GM23338 (cell line): Measurements from ENCODE around the gene HIVEP2. TPM values are rescaled to one million over a fixed set of nuclear protein-coding genes. Genes with fewer than 3 reads are reported as not detected.
A peak's percentile ranks its signal among the peaks of the same experiment; 100 is the strongest.

Experiments used
- ATAC-seq: fragments of 200-7000 bp; cut with Tn5 transposase; 3 replicates; pipeline ENCODE4 v1.9.1; 2020
- DNase-seq: peaks from one replicate; pipeline ENCODE4 v3.0.0-alpha.2; 2015; ENCODE audit warnings: low spot score
- H2AFZ ChIP-seq: fragments of 200-600 bp; sonication (generic); 2 replicates; pipeline ENCODE4 v1.8.0; 2016; ENCODE audit warnings: antibody characterized with exemption, mild to moderate bottlenecking, moderate library complexity
- H3F3A ChIP-seq: fragments of 200-600 bp; sonication (generic); replicated peaks from 2 replicates; pipeline ENCODE4 v1.8.0; 2017; ENCODE audit warnings: antibody characterized with exemption, mixed run types, low read depth
- H3K27ac ChIP-seq: fragments of 200-600 bp; sonication (generic); 2 replicates; pipeline ENCODE4 v1.6.1; 2016; ENCODE audit warnings: low read depth
- H3K27me3 ChIP-seq: fragments of 200-600 bp; sonication (generic); 2 replicates; pipeline ENCODE4 v1.8.0; 2016; ENCODE audit warnings: mild to moderate bottlenecking, mixed run types, moderate library complexity; ENCODE audit not compliant: insufficient read depth
- H3K36me3 ChIP-seq: fragments of 200-600 bp; sonication (generic); 2 replicates; pipeline ENCODE4 v1.8.0; 2016; ENCODE audit warnings: mild to moderate bottlenecking; ENCODE audit not compliant: insufficient read depth
- H3K4me1 ChIP-seq: fragments of 200-600 bp; sonication (generic); 2 replicates; pipeline ENCODE4 v1.8.0; 2016; ENCODE audit warnings: mild to moderate bottlenecking, moderate library complexity; ENCODE audit not compliant: insufficient read depth
- H3K4me2 ChIP-seq: fragments of 200-600 bp; sonication (generic); 2 replicates; pipeline ENCODE4 v1.7.1; 2017; ENCODE audit warnings: mixed run types
- H3K4me3 ChIP-seq: fragments of 200-600 bp; sonication (generic); 2 replicates; pipeline ENCODE4 v1.6.1; 2016; ENCODE audit warnings: mixed run types
- H3K79me2 ChIP-seq: fragments of 200-600 bp; sonication (generic); replicated peaks from 2 replicates; pipeline ENCODE4 v1.8.0; 2017; ENCODE audit warnings: mild to moderate bottlenecking; ENCODE audit not compliant: insufficient read depth
- H3K9me2 ChIP-seq: fragments of 200-600 bp; sonication (generic); 2 replicates; pipeline ENCODE4 v1.8.0; 2017; ENCODE audit not compliant: insufficient read depth
- H4K20me1 ChIP-seq: fragments of 200-600 bp; sonication (generic); replicated peaks from 2 replicates; pipeline ENCODE4 v1.8.0; 2017; ENCODE audit warnings: mild to moderate bottlenecking; ENCODE audit not compliant: insufficient read depth
- H3K27ac Mint-ChIP-seq: 2 replicates; pipeline ENCODE4 v1.8.0; 2020; ENCODE audit warnings: inconsistent platforms, mild to moderate bottlenecking, moderate library complexity, mixed read lengths
- H3K27me3 Mint-ChIP-seq: 3 replicates; pipeline ENCODE4 v1.8.0; 2022; ENCODE audit warnings: low read depth, mild to moderate bottlenecking, moderate library complexity, mixed read lengths, inconsistent platforms; ENCODE audit not compliant: insufficient read depth, poor library complexity
- H3K36me3 Mint-ChIP-seq: 3 replicates; pipeline ENCODE4 v1.8.0; 2021; ENCODE audit warnings: low read depth, mild to moderate bottlenecking, inconsistent platforms, moderate library complexity, mixed read lengths
- H3K4me1 Mint-ChIP-seq: 3 replicates; pipeline ENCODE4 v1.8.0; 2020; ENCODE audit warnings: mild to moderate bottlenecking, inconsistent platforms, mixed read lengths
- H3K4me3 Mint-ChIP-seq: 3 replicates; pipeline ENCODE4 v1.8.0; 2021; ENCODE audit warnings: moderate library complexity, mild to moderate bottlenecking, inconsistent platforms, mixed read lengths
- H3K9me3 Mint-ChIP-seq: 3 replicates; pipeline ENCODE4 v1.8.0; 2020; ENCODE audit warnings: moderate library complexity, mild to moderate bottlenecking, inconsistent platforms, mixed read lengths
- CREB1 ChIP-seq: fragments of 250-450 bp; sonication (Bioruptor Pico); IDR thresholded peaks from 2 replicates; pipeline ENCODE4 v1.5.0; 2020; ENCODE audit warnings: low read depth, mild to moderate bottlenecking, moderate library complexity
- EZH2 ChIP-seq: fragments of 200-600 bp; sonication (generic); IDR thresholded peaks from one replicate; pipeline ENCODE4 v1.8.0; 2017; ENCODE audit warnings: antibody characterized with exemption, mild to moderate bottlenecking, low read depth; ENCODE audit not compliant: unreplicated experiment
- EZH2phosphoT487 ChIP-seq: fragments of 200-600 bp; sonication (generic); IDR thresholded peaks from one replicate; pipeline ENCODE4 v1.8.1; 2018; ENCODE audit warnings: antibody characterized with exemption; ENCODE audit not compliant: unreplicated experiment
- JUNB ChIP-seq: IDR thresholded peaks from one replicate; pipeline ENCODE4 v1.6.1; 2016; ENCODE audit warnings: antibody characterized with exemption; ENCODE audit not compliant: unreplicated experiment
- NANOG ChIP-seq: IDR thresholded peaks from 2 replicates; pipeline ENCODE4 v1.6.1; 2016; ENCODE audit warnings: antibody characterized with exemption, borderline replicate concordance
- POLR2AphosphoS5 ChIP-seq: IDR thresholded peaks from 2 replicates; pipeline ENCODE4 v1.6.1; 2016; ENCODE audit warnings: antibody characterized with exemption, low read depth
- STAT1 ChIP-seq: IDR thresholded peaks from one replicate; pipeline ENCODE4 v1.6.1; 2016; ENCODE audit warnings: antibody characterized with exemption; ENCODE audit not compliant: unreplicated experiment
- ZNF114 ChIP-seq: fragments of 250-450 bp; sonication (Bioruptor Pico); IDR thresholded peaks from 2 replicates; pipeline ENCODE4 v1.5.0; 2020; ENCODE audit warnings: mild to moderate bottlenecking, moderate library complexity
- ZNF331 ChIP-seq: fragments of 250-450 bp; sonication (Bioruptor Pico); IDR thresholded peaks from 2 replicates; pipeline ENCODE4 v1.5.0; 2020; ENCODE audit warnings: low read depth, mild to moderate bottlenecking, moderate library complexity
- polyA plus RNA-seq: library from polyadenylated mRNA; unstranded; fragments of >200 nt; fragmentation: Nextera tagmentation; extraction: Ambion mirVana; gene quantifications from 2 replicates; pipeline ENCODE4 v1.2.1, GENCODE V29; 2016
- total RNA-seq: library from RNA; depleted of rRNA; stranded (reverse); fragments of >200 nt; shearing (Covaris generic); gene quantifications from 2 replicates; pipeline ENCODE4 v1.2.3, GENCODE V29; 2014
- TF ChIP-seq, protein P1 (sequence below): fragments of 250-450 bp; sonication (Bioruptor Pico); IDR thresholded peaks from 2 replicates; pipeline ENCODE4 v1.5.0; 2020; ENCODE audit warnings: mild to moderate bottlenecking, moderate library complexity
- TF ChIP-seq, protein P2 (sequence below): IDR thresholded peaks from 2 replicates; pipeline ENCODE4 v1.6.1; 2016; ENCODE audit warnings: antibody characterized with exemption
- TF ChIP-seq, protein P3 (sequence below), 2 experiments: fragments of 200-600 bp in 1 of 2; sonication (generic) in 1 of 2; conservative IDR thresholded peaks; 2 replicates each; pipeline versions ENCODE4 v1.5.1 to v1.6.1; 2016 to 2017; ENCODE audit warnings: antibody characterized with exemption in 2 of 2, low read depth in 2 of 2, mild to moderate bottlenecking in 2 of 2, moderate library complexity in 1 of 2
- TF ChIP-seq, protein P4 (sequence below): IDR thresholded peaks from one replicate; pipeline ENCODE4 v1.6.1; 2018; ENCODE audit warnings: antibody characterized with exemption; ENCODE audit not compliant: unreplicated experiment

HIVEP2 gene
- total and polyA plus RNA-seq, 2 experiments from 2014 or later: 1.5 to 7.4 TPM

DNA sequence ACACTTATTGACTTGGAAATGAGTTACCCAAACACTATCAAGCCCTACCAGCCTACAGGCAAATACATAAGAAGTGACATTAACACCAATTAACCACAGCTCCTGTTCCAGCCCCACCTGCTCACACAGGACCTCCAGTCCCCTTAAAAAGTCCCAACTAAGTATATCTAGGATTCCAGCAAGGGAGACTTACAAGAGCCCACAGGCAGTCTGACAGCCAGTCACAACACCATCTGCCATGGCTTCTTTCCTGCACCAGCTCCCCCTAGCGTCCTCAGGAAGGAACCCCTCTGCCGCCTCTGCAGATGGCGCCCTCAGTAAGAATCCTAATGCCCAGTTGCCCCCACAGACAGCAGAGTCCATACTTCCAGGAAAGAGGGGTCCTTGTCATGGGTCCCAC, 122.1 kb downstream of the HIVEP2 start:
- Mint-ChIP-seq H3K4me1 (peaks cover 23% of the 10 kb centered on the region), H3K27ac (no peak overlapping the region; the same call in 1 of the 2 replicates), H3K36me3 (no peaks in the 10 kb centered on the region), H3K4me3 (no peak overlapping the region), H3K9me3 (no peaks in the 10 kb centered on the region), H3K27me3 (peaks cover 6% of the 10 kb centered on the region)
- H3F3A ChIP-seq: no peaks in the 10 kb centered on the region
- no peak overlapping the region for H3K27ac ChIP-seq
- no peak overlapping the region for H3K4me2 ChIP-seq
- ATAC-seq (peak; percentile 99), DNase-seq (peak; percentile 92)
- no peaks in the 10 kb centered on the region for H3K9me2 ChIP-seq
- peaks cover 2% of the 10 kb centered on the region; the same call in 1 of the 2 replicates for H4K20me1 ChIP-seq
- H3K27me3 ChIP-seq: no peaks in the 10 kb centered on the region
- H3K4me3 ChIP-seq: no peak overlapping the region
- H3K79me2 ChIP-seq: no peaks in the 10 kb centered on the region; the same call in 1 of the 2 replicates
- H3K36me3 ChIP-seq: no peaks in the 10 kb centered on the region
- H2AFZ ChIP-seq: no peak overlapping the region
- TF ChIP-seq EZH2 (no peak), JUNB (no peak), POLR2AphosphoS5 (no peak), CREB1 (CRISPR knock-in tag) (no peak), STAT1 (no peak), ZNF331 (CRISPR knock-in tag) (no peak), NANOG (no peak), EZH2phosphoT487 (no peak), ZNF114 (CRISPR knock-in tag) (0 out of 2 replicates have a peak, but pooled peaks have one; percentile 9)
- TF ChIP-seq, protein P1, sequence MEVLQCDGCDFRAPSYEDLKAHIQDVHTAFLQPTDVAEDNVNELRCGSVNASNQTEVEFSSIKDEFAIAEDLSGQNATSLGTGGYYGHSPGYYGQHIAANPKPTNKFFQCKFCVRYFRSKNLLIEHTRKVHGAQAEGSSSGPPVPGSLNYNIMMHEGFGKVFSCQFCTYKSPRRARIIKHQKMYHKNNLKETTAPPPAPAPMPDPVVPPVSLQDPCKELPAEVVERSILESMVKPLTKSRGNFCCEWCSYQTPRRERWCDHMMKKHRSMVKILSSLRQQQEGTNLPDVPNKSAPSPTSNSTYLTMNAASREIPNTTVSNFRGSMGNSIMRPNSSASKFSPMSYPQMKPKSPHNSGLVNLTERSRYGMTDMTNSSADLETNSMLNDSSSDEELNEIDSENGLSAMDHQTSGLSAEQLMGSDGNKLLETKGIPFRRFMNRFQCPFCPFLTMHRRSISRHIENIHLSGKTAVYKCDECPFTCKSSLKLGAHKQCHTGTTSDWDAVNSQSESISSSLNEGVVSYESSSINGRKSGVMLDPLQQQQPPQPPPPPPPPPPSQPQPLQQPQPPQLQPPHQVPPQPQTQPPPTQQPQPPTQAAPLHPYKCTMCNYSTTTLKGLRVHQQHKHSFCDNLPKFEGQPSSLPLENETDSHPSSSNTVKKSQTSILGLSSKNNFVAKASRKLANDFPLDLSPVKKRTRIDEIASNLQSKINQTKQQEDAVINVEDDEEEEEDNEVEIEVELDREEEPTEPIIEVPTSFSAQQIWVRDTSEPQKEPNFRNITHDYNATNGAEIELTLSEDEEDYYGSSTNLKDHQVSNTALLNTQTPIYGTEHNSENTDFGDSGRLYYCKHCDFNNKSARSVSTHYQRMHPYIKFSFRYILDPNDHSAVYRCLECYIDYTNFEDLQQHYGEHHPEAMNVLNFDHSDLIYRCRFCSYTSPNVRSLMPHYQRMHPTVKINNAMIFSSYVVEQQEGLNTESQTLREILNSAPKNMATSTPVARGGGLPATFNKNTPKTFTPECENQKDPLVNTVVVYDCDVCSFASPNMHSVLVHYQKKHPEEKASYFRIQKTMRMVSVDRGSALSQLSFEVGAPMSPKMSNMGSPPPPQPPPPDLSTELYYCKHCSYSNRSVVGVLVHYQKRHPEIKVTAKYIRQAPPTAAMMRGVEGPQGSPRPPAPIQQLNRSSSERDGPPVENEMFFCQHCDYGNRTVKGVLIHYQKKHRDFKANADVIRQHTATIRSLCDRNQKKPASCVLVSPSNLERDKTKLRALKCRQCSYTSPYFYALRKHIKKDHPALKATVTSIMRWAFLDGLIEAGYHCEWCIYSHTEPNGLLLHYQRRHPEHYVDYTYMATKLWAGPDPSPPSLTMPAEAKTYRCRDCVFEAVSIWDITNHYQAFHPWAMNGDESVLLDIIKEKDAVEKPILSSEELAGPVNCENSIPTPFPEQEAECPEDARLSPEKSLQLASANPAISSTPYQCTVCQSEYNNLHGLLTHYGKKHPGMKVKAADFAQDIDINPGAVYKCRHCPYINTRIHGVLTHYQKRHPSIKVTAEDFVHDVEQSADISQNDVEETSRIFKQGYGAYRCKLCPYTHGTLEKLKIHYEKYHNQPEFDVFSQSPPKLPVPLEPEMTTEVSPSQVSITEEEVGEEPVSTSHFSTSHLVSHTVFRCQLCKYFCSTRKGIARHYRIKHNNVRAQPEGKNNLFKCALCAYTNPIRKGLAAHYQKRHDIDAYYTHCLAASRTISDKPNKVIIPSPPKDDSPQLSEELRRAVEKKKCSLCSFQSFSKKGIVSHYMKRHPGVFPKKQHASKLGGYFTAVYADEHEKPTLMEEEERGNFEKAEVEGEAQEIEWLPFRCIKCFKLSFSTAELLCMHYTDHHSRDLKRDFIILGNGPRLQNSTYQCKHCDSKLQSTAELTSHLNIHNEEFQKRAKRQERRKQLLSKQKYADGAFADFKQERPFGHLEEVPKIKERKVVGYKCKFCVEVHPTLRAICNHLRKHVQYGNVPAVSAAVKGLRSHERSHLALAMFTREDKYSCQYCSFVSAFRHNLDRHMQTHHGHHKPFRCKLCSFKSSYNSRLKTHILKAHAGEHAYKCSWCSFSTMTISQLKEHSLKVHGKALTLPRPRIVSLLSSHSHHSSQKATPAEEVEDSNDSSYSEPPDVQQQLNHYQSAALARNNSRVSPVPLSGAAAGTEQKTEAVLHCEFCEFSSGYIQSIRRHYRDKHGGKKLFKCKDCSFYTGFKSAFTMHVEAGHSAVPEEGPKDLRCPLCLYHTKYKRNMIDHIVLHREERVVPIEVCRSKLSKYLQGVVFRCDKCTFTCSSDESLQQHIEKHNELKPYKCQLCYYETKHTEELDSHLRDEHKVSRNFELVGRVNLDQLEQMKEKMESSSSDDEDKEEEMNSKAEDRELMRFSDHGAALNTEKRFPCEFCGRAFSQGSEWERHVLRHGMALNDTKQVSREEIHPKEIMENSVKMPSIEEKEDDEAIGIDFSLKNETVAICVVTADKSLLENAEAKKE (CRISPR knock-in tag): no peak
- TF ChIP-seq, protein P2, sequence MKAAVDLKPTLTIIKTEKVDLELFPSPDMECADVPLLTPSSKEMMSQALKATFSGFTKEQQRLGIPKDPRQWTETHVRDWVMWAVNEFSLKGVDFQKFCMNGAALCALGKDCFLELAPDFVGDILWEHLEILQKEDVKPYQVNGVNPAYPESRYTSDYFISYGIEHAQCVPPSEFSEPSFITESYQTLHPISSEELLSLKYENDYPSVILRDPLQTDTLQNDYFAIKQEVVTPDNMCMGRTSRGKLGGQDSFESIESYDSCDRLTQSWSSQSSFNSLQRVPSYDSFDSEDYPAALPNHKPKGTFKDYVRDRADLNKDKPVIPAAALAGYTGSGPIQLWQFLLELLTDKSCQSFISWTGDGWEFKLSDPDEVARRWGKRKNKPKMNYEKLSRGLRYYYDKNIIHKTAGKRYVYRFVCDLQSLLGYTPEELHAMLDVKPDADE: no peak
- TF ChIP-seq, protein P3, sequence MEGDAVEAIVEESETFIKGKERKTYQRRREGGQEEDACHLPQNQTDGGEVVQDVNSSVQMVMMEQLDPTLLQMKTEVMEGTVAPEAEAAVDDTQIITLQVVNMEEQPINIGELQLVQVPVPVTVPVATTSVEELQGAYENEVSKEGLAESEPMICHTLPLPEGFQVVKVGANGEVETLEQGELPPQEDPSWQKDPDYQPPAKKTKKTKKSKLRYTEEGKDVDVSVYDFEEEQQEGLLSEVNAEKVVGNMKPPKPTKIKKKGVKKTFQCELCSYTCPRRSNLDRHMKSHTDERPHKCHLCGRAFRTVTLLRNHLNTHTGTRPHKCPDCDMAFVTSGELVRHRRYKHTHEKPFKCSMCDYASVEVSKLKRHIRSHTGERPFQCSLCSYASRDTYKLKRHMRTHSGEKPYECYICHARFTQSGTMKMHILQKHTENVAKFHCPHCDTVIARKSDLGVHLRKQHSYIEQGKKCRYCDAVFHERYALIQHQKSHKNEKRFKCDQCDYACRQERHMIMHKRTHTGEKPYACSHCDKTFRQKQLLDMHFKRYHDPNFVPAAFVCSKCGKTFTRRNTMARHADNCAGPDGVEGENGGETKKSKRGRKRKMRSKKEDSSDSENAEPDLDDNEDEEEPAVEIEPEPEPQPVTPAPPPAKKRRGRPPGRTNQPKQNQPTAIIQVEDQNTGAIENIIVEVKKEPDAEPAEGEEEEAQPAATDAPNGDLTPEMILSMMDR (conservative IDR thresholded peaks at IDR 0.05; ENCODE audit: low read depth in 2 of 2): peak; percentile 89 to 93
- TF ChIP-seq, protein P4, sequence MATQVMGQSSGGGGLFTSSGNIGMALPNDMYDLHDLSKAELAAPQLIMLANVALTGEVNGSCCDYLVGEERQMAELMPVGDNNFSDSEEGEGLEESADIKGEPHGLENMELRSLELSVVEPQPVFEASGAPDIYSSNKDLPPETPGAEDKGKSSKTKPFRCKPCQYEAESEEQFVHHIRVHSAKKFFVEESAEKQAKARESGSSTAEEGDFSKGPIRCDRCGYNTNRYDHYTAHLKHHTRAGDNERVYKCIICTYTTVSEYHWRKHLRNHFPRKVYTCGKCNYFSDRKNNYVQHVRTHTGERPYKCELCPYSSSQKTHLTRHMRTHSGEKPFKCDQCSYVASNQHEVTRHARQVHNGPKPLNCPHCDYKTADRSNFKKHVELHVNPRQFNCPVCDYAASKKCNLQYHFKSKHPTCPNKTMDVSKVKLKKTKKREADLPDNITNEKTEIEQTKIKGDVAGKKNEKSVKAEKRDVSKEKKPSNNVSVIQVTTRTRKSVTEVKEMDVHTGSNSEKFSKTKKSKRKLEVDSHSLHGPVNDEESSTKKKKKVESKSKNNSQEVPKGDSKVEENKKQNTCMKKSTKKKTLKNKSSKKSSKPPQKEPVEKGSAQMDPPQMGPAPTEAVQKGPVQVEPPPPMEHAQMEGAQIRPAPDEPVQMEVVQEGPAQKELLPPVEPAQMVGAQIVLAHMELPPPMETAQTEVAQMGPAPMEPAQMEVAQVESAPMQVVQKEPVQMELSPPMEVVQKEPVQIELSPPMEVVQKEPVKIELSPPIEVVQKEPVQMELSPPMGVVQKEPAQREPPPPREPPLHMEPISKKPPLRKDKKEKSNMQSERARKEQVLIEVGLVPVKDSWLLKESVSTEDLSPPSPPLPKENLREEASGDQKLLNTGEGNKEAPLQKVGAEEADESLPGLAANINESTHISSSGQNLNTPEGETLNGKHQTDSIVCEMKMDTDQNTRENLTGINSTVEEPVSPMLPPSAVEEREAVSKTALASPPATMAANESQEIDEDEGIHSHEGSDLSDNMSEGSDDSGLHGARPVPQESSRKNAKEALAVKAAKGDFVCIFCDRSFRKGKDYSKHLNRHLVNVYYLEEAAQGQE: no peak
- peaks cover 5% of the 10 kb centered on the region for H3K4me1 ChIP-seq
